Ishikawa (cell line): ENCODE data around the gene ZNF416.
A peak's percentile ranks its signal among the peaks of the same experiment; 100 is the strongest.

Experiments
- CREB1 ChIP-seq: IDR thresholded peaks from 2 replicates; pipeline ENCODE4 v1.6.1; 2012; ENCODE audit warnings: low read depth
- RAD21 ChIP-seq: IDR thresholded peaks from 2 replicates; pipeline ENCODE4 v1.6.1; 2012; ENCODE audit warnings: low read depth

GRCh38 chr19:57559404-57560025 lies 19.2 kb downstream of the ZNF416 start, which contains the start of gene ZNF550:
- TF ChIP-seq RAD21 (no peak), CREB1 (peak; percentile 66)
